Loucy (cell line): ENCODE measurements around the gene BRS3.

Source experiments
- EZH2phosphoT487 ChIP-seq: fragments of 200-600 bp; IDR thresholded peaks from 2 replicates; pipeline ENCODE4 v1.6.1; 2018; ENCODE audit warnings: antibody characterized with exemption, mild to moderate bottlenecking, moderate library complexity, borderline replicate concordance
- TF ChIP-seq, protein P1 (sequence below): fragments of 200-600 bp; sonication (generic); conservative IDR thresholded peaks from 2 replicates; pipeline ENCODE4 v1.5.1; 2014; ENCODE audit warnings: mild to moderate bottlenecking, antibody characterized with exemption, low read length

DNA sequence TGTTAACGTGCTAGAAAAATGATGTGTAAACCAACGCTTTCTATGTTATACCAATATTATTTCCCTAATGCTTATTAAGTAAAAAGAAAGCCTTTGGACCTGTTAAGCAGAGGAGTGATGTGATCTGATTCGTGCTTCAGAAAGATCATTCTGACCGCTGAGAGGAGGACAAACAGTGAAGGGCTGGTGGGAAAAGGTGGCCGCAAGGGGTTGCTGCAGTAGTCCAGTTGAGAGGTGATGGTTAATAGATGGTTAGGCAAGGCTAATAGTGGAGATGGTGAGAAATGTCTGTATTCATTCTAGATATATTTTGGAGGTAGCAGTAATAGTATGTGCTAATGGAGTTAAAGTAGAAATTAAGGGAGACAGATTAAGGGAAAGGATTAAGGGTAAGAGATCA, 31.3 kb downstream of the BRS3 start:
- TF ChIP-seq, protein P1, sequence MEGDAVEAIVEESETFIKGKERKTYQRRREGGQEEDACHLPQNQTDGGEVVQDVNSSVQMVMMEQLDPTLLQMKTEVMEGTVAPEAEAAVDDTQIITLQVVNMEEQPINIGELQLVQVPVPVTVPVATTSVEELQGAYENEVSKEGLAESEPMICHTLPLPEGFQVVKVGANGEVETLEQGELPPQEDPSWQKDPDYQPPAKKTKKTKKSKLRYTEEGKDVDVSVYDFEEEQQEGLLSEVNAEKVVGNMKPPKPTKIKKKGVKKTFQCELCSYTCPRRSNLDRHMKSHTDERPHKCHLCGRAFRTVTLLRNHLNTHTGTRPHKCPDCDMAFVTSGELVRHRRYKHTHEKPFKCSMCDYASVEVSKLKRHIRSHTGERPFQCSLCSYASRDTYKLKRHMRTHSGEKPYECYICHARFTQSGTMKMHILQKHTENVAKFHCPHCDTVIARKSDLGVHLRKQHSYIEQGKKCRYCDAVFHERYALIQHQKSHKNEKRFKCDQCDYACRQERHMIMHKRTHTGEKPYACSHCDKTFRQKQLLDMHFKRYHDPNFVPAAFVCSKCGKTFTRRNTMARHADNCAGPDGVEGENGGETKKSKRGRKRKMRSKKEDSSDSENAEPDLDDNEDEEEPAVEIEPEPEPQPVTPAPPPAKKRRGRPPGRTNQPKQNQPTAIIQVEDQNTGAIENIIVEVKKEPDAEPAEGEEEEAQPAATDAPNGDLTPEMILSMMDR: no peak
- no peak for TF ChIP-seq EZH2phosphoT487
